Loucy (cell line): ENCODE measurements around the gene MAPT.

Experiments used
- EZH2phosphoT487 ChIP-seq: fragments of 200-600 bp; IDR thresholded peaks from 2 replicates; pipeline ENCODE4 v1.6.1; 2018; ENCODE audit warnings: antibody characterized with exemption, mild to moderate bottlenecking, moderate library complexity, borderline replicate concordance
- TF ChIP-seq, protein P1 (sequence below): fragments of 200-600 bp; sonication (generic); conservative IDR thresholded peaks from 2 replicates; pipeline ENCODE4 v1.5.1; 2014; ENCODE audit warnings: mild to moderate bottlenecking, antibody characterized with exemption, low read length

DNA sequence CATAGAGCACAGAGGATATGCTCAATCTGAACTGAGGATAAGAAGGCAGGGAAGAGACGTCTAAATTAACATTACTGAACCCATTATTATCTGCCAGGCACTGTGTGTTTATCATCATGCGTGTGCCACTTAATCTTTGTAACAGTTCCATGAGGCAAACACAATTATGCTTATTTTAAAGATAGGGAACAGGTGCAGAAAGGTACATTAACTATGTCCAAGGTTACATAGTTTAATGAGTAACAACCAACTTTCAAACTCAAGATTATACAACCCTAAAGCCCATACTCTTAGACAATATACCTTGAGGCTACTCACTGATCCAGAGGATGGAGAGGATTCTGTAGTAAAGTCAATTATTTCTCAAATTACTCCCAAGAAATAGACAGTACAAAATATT, 147.9 kb downstream of the MAPT start:
- TF ChIP-seq, protein P1, sequence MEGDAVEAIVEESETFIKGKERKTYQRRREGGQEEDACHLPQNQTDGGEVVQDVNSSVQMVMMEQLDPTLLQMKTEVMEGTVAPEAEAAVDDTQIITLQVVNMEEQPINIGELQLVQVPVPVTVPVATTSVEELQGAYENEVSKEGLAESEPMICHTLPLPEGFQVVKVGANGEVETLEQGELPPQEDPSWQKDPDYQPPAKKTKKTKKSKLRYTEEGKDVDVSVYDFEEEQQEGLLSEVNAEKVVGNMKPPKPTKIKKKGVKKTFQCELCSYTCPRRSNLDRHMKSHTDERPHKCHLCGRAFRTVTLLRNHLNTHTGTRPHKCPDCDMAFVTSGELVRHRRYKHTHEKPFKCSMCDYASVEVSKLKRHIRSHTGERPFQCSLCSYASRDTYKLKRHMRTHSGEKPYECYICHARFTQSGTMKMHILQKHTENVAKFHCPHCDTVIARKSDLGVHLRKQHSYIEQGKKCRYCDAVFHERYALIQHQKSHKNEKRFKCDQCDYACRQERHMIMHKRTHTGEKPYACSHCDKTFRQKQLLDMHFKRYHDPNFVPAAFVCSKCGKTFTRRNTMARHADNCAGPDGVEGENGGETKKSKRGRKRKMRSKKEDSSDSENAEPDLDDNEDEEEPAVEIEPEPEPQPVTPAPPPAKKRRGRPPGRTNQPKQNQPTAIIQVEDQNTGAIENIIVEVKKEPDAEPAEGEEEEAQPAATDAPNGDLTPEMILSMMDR, result no peak
- no peak for TF ChIP-seq EZH2phosphoT487
